HG03565 (cell line): ENCODE measurements around the gene KRT33B.
"Not testable (repeated sequence)": the region's sequence is repeated elsewhere in the genome, so short reads cannot be mapped to it uniquely, and the experiment has no call there.

Source experiments
- ATAC-seq: cut with Tn5 transposase; IDR thresholded peaks from one replicate; pipeline ENCODE4 v1.9.1; 2021; ENCODE audit warnings: mild to moderate bottlenecking, moderate library complexity; ENCODE audit not compliant: unreplicated experiment

Gene KRT33B

DNA sequence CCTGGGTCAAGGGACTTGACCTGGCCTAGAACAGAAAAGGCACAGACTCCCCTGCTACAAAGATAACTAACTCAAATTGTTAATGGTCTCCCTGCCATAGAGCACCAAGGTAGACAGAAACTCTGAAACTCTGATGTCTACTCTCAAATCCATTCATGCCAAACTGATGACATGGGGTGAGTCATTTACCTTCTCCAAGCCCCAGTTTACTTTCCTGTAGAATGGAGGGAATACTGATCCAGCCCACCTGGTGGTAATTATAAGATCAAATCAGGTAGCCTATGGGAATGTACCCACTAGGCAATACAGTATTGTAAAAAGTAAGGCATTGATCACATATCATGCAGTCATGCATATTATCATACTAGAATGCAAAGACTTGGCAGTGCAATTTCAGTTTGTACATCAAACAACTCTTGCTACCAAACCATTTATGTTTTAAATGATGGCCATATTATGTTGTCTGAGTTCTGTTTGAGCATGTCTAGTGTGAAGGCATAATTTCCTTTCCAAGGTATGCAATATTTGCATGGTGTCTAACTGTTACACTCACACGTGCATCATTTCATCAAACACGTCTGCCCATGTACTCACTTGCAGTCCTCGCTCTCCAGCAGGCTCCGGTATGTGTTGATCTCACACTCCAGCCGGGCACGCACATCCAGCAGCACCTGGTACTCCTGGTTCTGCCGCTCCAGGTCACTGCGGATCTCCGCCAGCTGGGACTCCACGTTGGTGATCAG lies 24.8 kb upstream of the KRT33B start:
- ATAC-seq: no peak

DNA sequence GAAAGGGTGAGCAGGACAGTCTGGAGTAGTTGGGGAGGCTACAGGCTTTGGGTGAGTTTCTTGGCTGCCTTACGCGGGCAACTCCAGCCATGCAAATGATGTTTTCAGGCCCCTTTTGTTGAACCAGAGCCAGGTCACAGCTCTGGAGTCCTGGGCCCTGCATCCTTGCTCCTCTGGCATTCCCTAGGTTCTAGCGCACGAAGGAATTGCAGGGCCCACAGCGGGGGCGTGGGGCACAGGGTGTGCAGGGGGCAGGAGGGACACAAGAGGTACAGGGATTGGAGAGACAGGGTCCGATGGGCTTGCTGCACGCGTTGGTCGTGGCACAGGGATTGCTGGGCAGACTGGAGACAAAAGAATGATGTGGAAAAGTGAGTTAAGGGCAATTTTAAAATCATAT lies 24.2 kb upstream of the KRT33B start:
- ATAC-seq: no peak

DNA sequence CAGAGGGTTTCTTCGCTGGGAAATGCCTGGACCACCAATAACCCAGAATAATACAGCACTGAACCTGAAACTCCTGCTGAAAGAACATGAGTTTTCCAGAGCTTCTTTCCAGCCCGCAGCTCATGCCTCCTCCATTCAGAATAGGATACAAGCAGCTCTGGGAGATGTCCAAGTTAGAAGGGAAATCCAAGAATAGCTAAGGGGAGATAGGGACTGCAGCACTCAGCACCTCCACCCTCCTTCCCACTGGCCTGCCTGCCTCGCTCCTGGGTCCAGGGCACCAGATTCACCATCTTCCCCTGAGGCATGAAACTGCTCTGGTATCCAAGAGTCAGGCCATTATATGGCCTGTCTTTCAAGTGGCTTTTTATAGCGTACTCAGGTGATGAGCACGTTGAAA lies 23.7 kb upstream of the KRT33B start:
- no peak for ATAC-seq

GRCh38 chr17:41392278-41392677 lies 22.7 kb upstream of the KRT33B start:
- no peak for ATAC-seq

DNA sequence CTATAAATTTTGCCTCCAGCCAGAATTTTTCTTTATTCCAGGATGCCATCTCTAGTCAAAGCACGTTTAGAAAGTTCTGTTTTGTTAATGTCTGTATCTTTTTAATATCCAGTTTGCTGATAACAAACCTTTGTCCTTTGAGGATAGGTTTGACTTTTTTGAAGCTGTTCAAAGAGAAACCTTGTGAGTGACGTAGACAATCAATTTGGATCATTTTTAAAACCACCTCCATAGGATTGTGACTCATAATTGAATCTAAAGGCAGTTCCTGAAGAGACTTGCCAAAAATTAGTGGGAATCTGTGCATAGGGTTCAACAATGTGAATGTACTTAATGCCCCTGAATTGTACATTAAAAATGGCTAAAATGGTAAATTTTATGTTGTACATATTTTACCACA lies 21.9 kb upstream of the KRT33B start:
- ATAC-seq: no peak

DNA sequence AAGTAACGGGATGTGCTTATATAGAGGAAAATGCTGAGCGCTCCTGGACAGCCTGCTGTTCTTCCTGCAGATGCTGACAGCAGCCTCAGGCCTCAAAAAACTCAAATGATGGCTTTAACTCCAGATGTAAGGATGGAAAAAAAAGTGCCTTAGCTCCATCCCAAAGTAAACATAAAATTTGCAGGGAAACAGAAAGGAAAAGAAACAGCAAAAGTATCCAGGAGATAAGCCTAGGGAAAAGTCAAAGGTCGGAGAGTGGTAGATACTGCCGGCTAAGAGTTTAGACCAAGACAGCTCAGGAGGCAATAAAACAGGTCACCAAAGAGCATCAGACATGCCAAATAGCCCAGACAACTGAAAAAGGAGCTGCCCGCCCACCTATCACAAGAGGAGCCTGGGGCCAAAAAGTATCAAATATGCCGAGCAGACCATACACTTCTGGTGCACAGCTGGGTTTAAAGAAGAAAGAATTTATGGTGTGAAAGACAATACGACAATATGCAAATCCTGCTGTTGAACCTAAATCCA lies 20.9 kb upstream of the KRT33B start:
- ATAC-seq: no peak

- ATAC-seq: no peak
Observed at GRCh38 chr17:41387670-41388069, 18.1 kb upstream of the KRT33B start.

DNA sequence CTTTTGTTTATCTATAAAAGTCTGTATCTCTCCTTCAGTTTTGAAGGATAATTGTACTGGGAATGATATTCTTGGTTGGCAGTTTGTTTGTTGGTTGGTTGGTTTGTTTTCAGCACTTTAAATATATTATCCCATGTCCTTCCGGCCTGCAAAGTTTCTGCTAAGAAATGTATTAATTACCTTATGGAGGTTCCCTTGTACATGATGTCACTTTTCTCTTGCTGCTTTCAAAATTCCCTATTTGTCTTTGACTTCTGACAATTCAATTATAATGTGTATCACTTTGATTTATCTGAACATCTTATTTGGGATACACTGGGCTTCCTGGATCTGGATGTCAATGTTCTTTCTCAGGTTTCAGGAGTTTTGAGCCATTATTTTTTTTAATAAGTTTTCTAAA lies 16.6 kb upstream of the KRT33B start:
- ATAC-seq: no peak

DNA sequence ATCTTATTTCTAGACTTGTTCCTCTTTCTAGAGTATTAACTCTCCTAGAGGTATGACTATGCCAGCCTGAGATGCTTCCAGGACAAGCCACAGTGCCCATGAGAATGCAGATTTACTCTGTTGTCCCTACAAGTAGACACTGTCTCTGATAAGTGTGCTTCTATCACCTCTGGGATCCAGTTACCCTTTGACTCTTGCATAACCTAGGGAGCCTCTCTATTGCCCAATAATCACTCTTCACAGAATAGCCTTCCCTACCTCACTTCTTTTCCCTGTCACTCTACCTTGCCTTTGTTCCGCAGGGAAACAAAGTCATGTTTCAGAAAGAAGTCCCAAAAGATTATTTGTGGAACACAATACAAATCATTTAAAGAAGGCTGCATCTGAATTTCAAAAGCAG lies 14.1 kb upstream of the KRT33B start:
- ATAC-seq: no peak

DNA sequence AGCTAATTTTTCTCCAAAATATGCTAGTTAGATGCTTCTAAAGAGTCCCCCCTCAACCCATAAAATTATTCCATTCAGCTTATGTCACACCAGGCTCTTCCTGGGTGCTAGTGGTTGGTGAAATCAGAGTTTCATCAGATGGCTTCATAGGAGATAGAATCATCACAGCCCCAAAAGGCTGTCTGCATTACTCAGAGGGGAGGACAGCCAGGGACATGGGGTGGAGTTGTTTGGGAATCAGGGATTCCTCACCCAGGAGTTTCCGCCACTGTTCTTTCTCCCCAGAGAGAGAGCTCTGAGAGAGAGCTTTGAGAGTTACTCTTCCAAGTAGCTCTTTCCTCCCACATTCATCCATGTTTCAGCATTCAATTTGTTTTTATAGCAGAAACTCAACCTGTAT lies 12.8 kb upstream of the KRT33B start:
- ATAC-seq: no peak

- not testable (repeated sequence) for ATAC-seq
Observed at GRCh38 chr17:41381943-41382342, 12.3 kb upstream of the KRT33B start, which contains the start of gene KRT34. Gene KRT34, minus strand, starts transcription at chr17:41382306. Its CDS starts 60 bp downstream, at chr17:41382246.

DNA sequence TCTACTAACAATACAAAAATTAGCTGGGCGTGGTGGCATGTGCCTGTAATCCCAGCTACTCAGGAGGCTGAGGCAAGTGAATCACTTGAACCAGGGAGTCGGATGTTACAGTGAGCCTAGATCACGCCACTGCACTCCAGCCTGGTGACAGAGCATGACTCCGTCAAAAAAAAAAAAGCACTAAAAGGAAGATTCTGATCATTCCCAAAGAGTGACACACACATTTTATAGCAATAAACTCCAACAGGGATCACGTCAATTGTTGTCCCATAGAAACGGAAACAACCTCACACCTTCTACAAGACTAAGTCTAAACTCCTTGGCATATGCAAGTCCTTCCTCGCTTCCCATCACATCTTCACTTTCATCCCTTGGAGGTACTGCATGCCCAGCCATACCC lies 10.5 kb upstream of the KRT33B start:
- ATAC-seq: not testable (repeated sequence)

GRCh38 chr17:41377546-41377945 lies 7.9 kb upstream of the KRT33B start:
- no peak for ATAC-seq

- no peak for ATAC-seq
Observed at GRCh38 chr17:41369023-41369422, 590 bp downstream of the KRT33B start.

GRCh38 chr17:41367426-41368075 lies 2.1 kb downstream of the KRT33B start:
- ATAC-seq: no peak

GRCh38 chr17:41366070-41366469 lies 3.5 kb downstream of the KRT33B start:
- no peak for ATAC-seq

- ATAC-seq: no peak
Observed at GRCh38 chr17:41363881-41364280, 5.7 kb downstream of the KRT33B start.

DNA sequence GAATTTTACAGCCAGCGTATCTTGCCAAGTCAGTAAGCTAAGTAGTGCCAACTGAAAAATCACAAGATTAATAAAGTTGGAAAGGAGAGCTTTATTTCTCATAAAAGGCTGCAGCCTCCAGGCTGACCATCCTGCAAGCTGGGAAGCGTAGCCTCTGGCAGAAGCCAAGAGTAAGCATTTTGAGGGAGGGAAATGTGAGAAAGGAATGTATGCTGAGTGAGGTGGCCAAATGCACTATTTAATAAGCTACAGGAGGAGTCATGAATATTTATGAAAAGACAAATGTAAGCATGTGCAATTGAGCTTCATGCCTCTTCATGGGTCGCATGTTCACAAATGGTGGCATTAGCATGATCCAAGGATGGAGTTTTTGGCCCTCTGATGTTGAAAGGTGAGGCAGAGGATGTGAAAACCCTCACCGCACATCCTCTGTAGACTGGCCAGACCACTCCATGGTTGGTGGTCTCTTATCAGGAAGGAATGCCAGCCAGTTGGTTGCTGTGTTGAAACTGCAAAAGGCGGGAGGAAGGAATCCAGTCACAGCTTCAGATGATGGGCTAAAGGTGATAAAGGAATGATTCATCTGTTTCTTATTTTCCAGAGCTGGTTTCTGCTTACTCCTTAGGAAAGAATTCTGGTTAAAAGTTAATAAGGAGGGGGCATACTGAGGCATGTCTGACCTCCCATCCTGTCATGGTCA lies 9.2 kb downstream of the KRT33B start:
- no peak for ATAC-seq

DNA sequence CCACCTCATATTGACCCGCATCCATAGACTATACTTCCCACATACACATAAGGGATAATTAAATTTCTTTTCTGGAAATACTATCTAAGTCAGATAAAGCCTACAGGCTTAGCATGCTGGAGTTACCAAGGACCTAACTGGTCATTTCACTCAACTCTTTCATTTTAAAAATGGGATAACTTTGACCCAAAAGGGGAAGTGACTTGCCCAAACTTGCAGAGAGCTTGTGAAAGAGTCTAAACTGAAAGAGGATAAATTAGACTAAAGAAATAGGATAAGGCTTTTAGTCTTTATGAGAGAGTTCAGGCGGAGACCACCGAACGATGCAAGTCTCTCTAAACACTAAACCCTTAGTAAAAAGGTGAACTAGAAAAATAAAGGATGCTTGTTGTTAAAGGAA lies 15.1 kb downstream of the KRT33B start:
- no peak for ATAC-seq

- no peak for ATAC-seq
Observed at GRCh38 chr17:41352597-41353366, 16.8 kb downstream of the KRT33B start.

- no peak for ATAC-seq
Observed at GRCh38 chr17:41351177-41351576, 18.4 kb downstream of the KRT33B start.
